GM18858 (cell line): ENCODE data around the gene PPP4R3C.
"Not testable (repeated sequence)": the region's sequence is repeated elsewhere in the genome, so short reads cannot be mapped to it uniquely, and the experiment has no call there.

Source experiments
- ATAC-seq: cut with Tn5 transposase; IDR thresholded peaks from one replicate; pipeline ENCODE4 v1.9.1; 2021; ENCODE audit not compliant: unreplicated experiment

Gene PPP4R3C

GRCh38 chrX:27463187-27463586 lies at the start of gene PPP4R3C:
Gene PPP4R3C (minus strand): TSS chrX:27463341. CDS start chrX:27463296, 45 bp downstream.
- ATAC-seq, result no peak

- no peak for ATAC-seq
Observed at GRCh38 chrX:27491397-27491796, 28.3 kb upstream of the PPP4R3C start.

- ATAC-seq, result no peak
Observed at GRCh38 chrX:27466051-27466450, 2.9 kb upstream of the PPP4R3C start.

- no peak for ATAC-seq
Observed at GRCh38 chrX:27465036-27465435, 1.9 kb upstream of the PPP4R3C start.

- not testable (repeated sequence) for ATAC-seq
Observed at GRCh38 chrX:27459129-27459528, 4.0 kb downstream of the PPP4R3C start.

GRCh38 chrX:27458544-27458943 lies 4.6 kb downstream of the PPP4R3C start:
- not testable (repeated sequence) for ATAC-seq

GRCh38 chrX:27451324-27451723 lies 11.8 kb downstream of the PPP4R3C start:
- ATAC-seq, result no peak

GRCh38 chrX:27446423-27446822 lies 16.7 kb downstream of the PPP4R3C start:
- no peak for ATAC-seq

- no peak for ATAC-seq
Observed at GRCh38 chrX:27445438-27445837, 17.7 kb downstream of the PPP4R3C start.

GRCh38 chrX:27444093-27444908 lies 18.8 kb downstream of the PPP4R3C start:
- ATAC-seq, result peak; percentile 83

GRCh38 chrX:27442392-27442791 lies 20.7 kb downstream of the PPP4R3C start:
- ATAC-seq, result not testable (repeated sequence)

GRCh38 chrX:27439771-27440170 lies 23.4 kb downstream of the PPP4R3C start:
- ATAC-seq, result no peak

GRCh38 chrX:27438937-27439336 lies 24.2 kb downstream of the PPP4R3C start:
- no peak for ATAC-seq

- no peak for ATAC-seq
Observed at GRCh38 chrX:27435031-27435430, 28.1 kb downstream of the PPP4R3C start.
